B cell (primary cell): ENCODE data around the gene VEGFA. TPM values are rescaled to one million over a fixed set of nuclear protein-coding genes. Genes with fewer than 3 reads are reported as not detected.

Experiments used
- ATAC-seq: fragments of 200-7000 bp; cut with Tn5 transposase; one replicate; pipeline ENCODE4 v1.10.0; 2021; ENCODE audit warnings: low read depth, mild to moderate bottlenecking, moderate number of reproducible peaks, moderate library complexity
- CTCF ChIA-PET: fragments of 350-600 bp; sonication (Branson Sonifier 250); formaldehyde crosslinking; loops from one replicate; lab custom pipeline; 2021; ENCODE audit warnings: antibody characterized with exemption, inconsistent platforms; lab: Charles Lee
- POLR2A ChIA-PET: fragments of 350-600 bp; sonication (Branson Sonifier 250); formaldehyde crosslinking; loops from one replicate; lab custom pipeline; 2021; ENCODE audit warnings: antibody characterized with exemption; lab: Charles Lee
- DNase-seq: peaks from one replicate; pipeline ENCODE4 v3.0.0; 2013
- H2AFZ ChIP-seq: 2 replicates; pipeline ENCODE4 v1.6.1; 2012; ENCODE audit warnings: mild to moderate bottlenecking, low read depth, low read length; ENCODE audit not compliant: insufficient read depth, poor library complexity, severe bottlenecking
- H3K27ac ChIP-seq, 2 donors: 1 replicate in 1 of 2; 2 replicates in 1 of 2; pipeline ENCODE4 v1.5.1; 2012 to 2013; ENCODE audit warnings: low read length in 2 of 2, mild to moderate bottlenecking in 2 of 2, moderate library complexity in 1 of 2
- H3K27me3 ChIP-seq, 4 experiments: fragments of 200-600 bp in 1 of 4; sonication (generic) in 1 of 4; replicated peaks in 1 of 4; 1 replicate in 2 of 4; 2 replicates in 2 of 4; pipeline versions ENCODE4 v1.6.1 to v1.7.0; 2013 to 2016; ENCODE audit warnings: low read length in 3 of 4, mild to moderate bottlenecking in 2 of 4, mixed read lengths in 1 of 4, moderate library complexity in 1 of 4; ENCODE audit not compliant: insufficient read depth in 4 of 4, control insufficient read depth in 3 of 4; ENCODE audit errors: control extremely low read depth in 1 of 4
- H3K36me3 ChIP-seq, 2 experiments: replicated peaks in 1 of 2; 1 replicate in 1 of 2; 2 replicates in 1 of 2; pipeline versions ENCODE4 v1.6.1 to v1.7.1; 2013; ENCODE audit warnings: low read length in 1 of 2; ENCODE audit not compliant: insufficient read depth in 2 of 2, control insufficient read depth in 1 of 2; ENCODE audit errors: control extremely low read depth in 1 of 2, extremely low read depth in 1 of 2
- H3K4me1 ChIP-seq, 2 donors: fragments of 200-600 bp in 1 of 2; sonication (generic) in 1 of 2; 1 replicate in 1 of 2; 2 replicates in 1 of 2; pipeline versions ENCODE4 v1.5.1 to v1.6.1; 2013 to 2017; ENCODE audit warnings: low read length in 2 of 2; ENCODE audit not compliant: control insufficient read depth in 2 of 2, insufficient read depth in 2 of 2
- H3K4me2 ChIP-seq: replicated peaks from 2 replicates; pipeline ENCODE3; 2012; ENCODE audit warnings: mild to moderate bottlenecking, low read depth, low read length; ENCODE audit not compliant: poor library complexity, severe bottlenecking
- H3K4me3 ChIP-seq, 5 experiments: fragments of 200-600 bp in 1 of 5; sonication (generic) in 1 of 5; 1 replicate in 3 of 5; 2 replicates in 2 of 5; pipeline versions ENCODE4 v1.5.1 to v1.7.0; 2011 to 2016; ENCODE audit warnings: low read length in 4 of 5, mild to moderate bottlenecking in 4 of 5, low read depth in 2 of 5, control low read depth in 1 of 5, moderate library complexity in 1 of 5; ENCODE audit not compliant: insufficient read depth in 1 of 5; ENCODE audit errors: control extremely low read depth in 1 of 5, extremely low read depth in 1 of 5
- H3K79me2 ChIP-seq: fragments of 200-600 bp; sonication (generic); one replicate; pipeline ENCODE4 v1.6.0; 2016; ENCODE audit warnings: low read length; ENCODE audit not compliant: control insufficient read depth, insufficient read depth
- H3K9ac ChIP-seq: fragments of 200-600 bp; sonication (generic); 2 replicates; pipeline ENCODE4 v1.6.1; 2017; ENCODE audit warnings: mild to moderate bottlenecking, low read length, moderate library complexity
- H3K9me3 ChIP-seq, 3 donors: one replicate each; pipeline versions ENCODE4 v1.6.1 to v1.7.1; 2013; ENCODE audit warnings: low read length in 2 of 3; ENCODE audit not compliant: control insufficient read depth in 2 of 3, insufficient read depth in 1 of 3; ENCODE audit errors: control extremely low read depth in 1 of 3
- H4K20me1 ChIP-seq: 2 replicates; pipeline ENCODE4 v1.6.0; 2012; ENCODE audit warnings: mild to moderate bottlenecking, low read length; ENCODE audit not compliant: insufficient read depth, control insufficient read depth, poor library complexity, severe bottlenecking
- H3K27ac Mint-ChIP-seq: one replicate; pipeline ENCODE4 v1.8.0; 2021; ENCODE audit warnings: mixed read lengths
- H3K27me3 Mint-ChIP-seq: one replicate; pipeline ENCODE4 v1.8.0; 2021; ENCODE audit warnings: mixed read lengths
- H3K4me1 Mint-ChIP-seq: one replicate; pipeline ENCODE4 v1.8.0; 2021; ENCODE audit warnings: mixed read lengths
- H3K4me3 Mint-ChIP-seq: one replicate; pipeline ENCODE4 v1.8.0; 2021; ENCODE audit warnings: mixed read lengths
- H3K9me3 Mint-ChIP-seq: one replicate; pipeline ENCODE4 v1.8.0; 2022; ENCODE audit warnings: mixed read lengths; ENCODE audit not compliant: insufficient read depth
- EZH2 ChIP-seq: IDR thresholded peaks from 2 replicates; pipeline ENCODE4 v1.6.1; 2012; ENCODE audit warnings: borderline replicate concordance, low read depth, mild to moderate bottlenecking, moderate library complexity, low read length; ENCODE audit not compliant: insufficient read depth, poor library complexity, severe bottlenecking
- WGBS: methylation state at CpG from one replicate; pipeline ENCODE4 v1.1.5; 2013; ENCODE audit warnings: missing lambda C conversion rate; ENCODE audit not compliant: insufficient coverage; 5-methylcytosine and 5-hydroxymethylcytosine counted together
- intact Hi-C: fragments of 100-400 bp; cut with micrococcal nuclease; formaldehyde crosslinking; loops from one replicate; pipeline ENCODE4 v1.10.0; 2022
- polyA plus RNA-seq: library from polyadenylated mRNA; depleted of rRNA; stranded (reverse); fragments of >200 nt; gene quantifications from 2 replicates; pipeline ENCODE4 v1.2.3, GENCODE V29; 2012
- total RNA-seq, 2 donors: library from RNA; stranded (reverse); fragments of 120-200 nt in 1 of 2; gene quantifications; 1 replicate in 1 of 2; 2 replicates in 1 of 2; pipeline versions ENCODE4 v1.2.3 to v1.2.4, GENCODE V29; 2013 to 2022
- TF ChIP-seq, protein P1 (sequence below): fragments of 200-600 bp; IDR thresholded peaks from one replicate; pipeline ENCODE4 v1.8.0; 2022; ENCODE audit warnings: antibody characterized with exemption, mild to moderate bottlenecking

VEGFA gene
- total and polyA plus RNA-seq, 2 donors (not counting 1 experiment from before 2014, with no cell fraction given) = 3.9 to 6.4 TPM

DNA sequence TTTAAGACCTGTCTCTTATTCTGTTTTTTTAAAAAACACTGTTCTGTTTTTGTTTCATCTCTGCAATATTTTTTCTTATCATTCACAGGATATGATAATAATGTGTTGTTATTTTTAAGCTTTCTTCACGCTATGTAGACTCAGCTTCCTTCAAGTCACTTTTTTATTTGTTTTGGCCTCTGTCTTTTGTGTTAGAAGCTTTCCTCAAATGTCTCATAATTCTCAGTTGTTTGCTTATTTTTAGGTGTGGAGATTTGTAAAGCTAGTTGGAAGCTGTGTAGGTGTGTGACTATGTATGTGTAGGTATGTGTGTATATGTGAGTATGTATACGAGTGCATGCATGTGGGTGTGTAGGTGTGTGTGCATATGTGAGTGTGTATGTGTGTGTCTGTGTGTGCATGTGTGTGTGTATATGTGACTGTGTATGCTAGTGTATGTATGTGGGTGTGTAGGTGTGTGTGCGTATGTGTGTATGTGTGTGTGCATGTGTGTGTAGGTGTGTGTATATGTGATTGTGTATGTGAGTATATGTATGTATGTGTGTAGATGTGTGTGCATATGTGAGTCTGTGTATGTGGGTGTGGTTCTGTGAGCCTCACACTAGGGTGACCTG, 16.3 kb upstream of the VEGFA start:
- DNase-seq = no peak
- no peaks in the 10 kb centered on the region for H3K9me3 ChIP-seq
- no peaks in the 10 kb centered on the region for H3K36me3 ChIP-seq
- no peak for TF ChIP-seq EZH2
- TF ChIP-seq, protein P1, sequence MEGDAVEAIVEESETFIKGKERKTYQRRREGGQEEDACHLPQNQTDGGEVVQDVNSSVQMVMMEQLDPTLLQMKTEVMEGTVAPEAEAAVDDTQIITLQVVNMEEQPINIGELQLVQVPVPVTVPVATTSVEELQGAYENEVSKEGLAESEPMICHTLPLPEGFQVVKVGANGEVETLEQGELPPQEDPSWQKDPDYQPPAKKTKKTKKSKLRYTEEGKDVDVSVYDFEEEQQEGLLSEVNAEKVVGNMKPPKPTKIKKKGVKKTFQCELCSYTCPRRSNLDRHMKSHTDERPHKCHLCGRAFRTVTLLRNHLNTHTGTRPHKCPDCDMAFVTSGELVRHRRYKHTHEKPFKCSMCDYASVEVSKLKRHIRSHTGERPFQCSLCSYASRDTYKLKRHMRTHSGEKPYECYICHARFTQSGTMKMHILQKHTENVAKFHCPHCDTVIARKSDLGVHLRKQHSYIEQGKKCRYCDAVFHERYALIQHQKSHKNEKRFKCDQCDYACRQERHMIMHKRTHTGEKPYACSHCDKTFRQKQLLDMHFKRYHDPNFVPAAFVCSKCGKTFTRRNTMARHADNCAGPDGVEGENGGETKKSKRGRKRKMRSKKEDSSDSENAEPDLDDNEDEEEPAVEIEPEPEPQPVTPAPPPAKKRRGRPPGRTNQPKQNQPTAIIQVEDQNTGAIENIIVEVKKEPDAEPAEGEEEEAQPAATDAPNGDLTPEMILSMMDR = no peak
- H3K27ac ChIP-seq = no peak overlapping the region
- H3K4me2 ChIP-seq = no peak overlapping the region
- Mint-ChIP-seq H3K9me3 (no peaks in the 10 kb centered on the region), H3K4me3 (no peak overlapping the region), H3K27ac (no peak overlapping the region), H3K27me3 (peaks cover 4% of the 10 kb centered on the region), H3K4me1 (peaks cover 3% of the 10 kb centered on the region)
- no peak overlapping the region for H3K4me3 ChIP-seq
- no peak overlapping the region for H3K9ac ChIP-seq
- no peaks in the 10 kb centered on the region for H3K79me2 ChIP-seq
- H3K27me3 ChIP-seq = no peaks in the 10 kb centered on the region
- 93% methylated on average over 2 of the region's 3 CpGs for WGBS
- CTCF ChIA-PET = interaction anchor here (0.7 to 1.7 kb wide), 5 partner anchors 8 to 86 kb away, joined by 3 to 6 read pairs (median 3); no protein-coding TSS in a partner anchor
- ATAC-seq = no peak
- H2AFZ ChIP-seq = no peak overlapping the region
- no peaks in the 10 kb centered on the region for H4K20me1 ChIP-seq
- no peaks in the 10 kb centered on the region for H3K4me1 ChIP-seq
- intact Hi-C loops = no loop called here
- POLR2A ChIA-PET = no interaction called here

DNA sequence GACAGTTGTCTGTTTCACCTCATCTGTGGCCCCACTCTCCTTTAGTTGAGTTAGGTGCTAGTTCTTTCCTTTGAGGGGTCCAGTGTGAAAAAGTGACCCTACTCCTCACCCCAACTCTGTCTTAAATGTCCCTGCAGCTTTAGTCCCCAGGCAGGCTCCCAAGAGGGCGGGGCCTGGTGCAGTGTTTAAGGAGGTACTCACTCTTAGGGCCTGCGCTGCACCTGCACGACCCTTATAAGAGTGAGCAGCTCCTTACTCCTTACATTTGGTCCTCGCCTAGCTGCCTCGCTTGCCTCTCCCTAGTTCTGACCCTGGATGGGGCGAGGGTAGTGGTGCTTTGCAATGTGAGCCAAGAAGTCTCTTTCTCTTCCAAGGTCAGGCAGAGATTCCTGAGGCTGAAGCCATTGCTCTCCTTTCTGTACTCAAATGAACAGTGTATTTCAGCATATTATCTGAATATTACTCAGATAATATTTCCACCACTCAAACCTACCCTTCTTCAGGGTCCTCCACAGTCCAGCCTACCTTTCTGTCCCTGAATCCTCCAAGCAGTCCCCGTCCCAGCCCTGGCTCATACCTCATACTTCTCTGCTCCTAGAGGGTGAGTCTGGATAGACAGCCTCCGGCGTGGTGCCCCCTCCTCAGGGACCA, 11.9 kb upstream of the VEGFA start:
- intact Hi-C loops = loop anchor here (5.0 kb wide), 1 partner anchor 36 kb away; no protein-coding TSS in a partner anchor
- ATAC-seq = no peak
- H3K79me2 ChIP-seq = no peaks in the 10 kb centered on the region
- H4K20me1 ChIP-seq = no peaks in the 10 kb centered on the region
- H3K4me2 ChIP-seq = no peak overlapping the region
- H3K9me3 ChIP-seq = no peaks in the 10 kb centered on the region
- peaks cover 3% of the 10 kb centered on the region for H3K4me1 Mint-ChIP-seq
- H3K27ac Mint-ChIP-seq = no peak overlapping the region
- H3K4me3 Mint-ChIP-seq = no peak overlapping the region
- H3K27me3 ChIP-seq = peaks cover 0 to 3% (median 0%) of the 10 kb centered on the region in 4 experiments
- peaks cover 14% of the 10 kb centered on the region for H3K27me3 Mint-ChIP-seq
- WGBS = 57% methylated on average over 4 of the region's 9 CpGs
- no peaks in the 10 kb centered on the region for H3K9me3 Mint-ChIP-seq
- POLR2A ChIA-PET = interaction anchor here (0.5 kb wide), 1 partner anchor 327 kb away, joined by 6 read pairs; no protein-coding TSS in a partner anchor
- DNase-seq = no peak
- H3K36me3 ChIP-seq = no peaks in the 10 kb centered on the region
- no peak overlapping the region for H3K4me3 ChIP-seq
- no peaks in the 10 kb centered on the region for H3K4me1 ChIP-seq
- H3K27ac ChIP-seq = no peak overlapping the region
- H3K9ac ChIP-seq = no peak overlapping the region
- H2AFZ ChIP-seq = no peak overlapping the region
- CTCF ChIA-PET = interaction anchor here (1.7 to 6.7 kb wide), 3 partner anchors 11 to 91 kb away, joined by 6 to 35 read pairs (median 12); partner anchors contain the start of gene VEGFA
- TF ChIP-seq, protein P1 = no peak
- no peak for TF ChIP-seq EZH2
